Ascending aorta (tissue), 2 donors: ENCODE data around the gene DOCK9. TPM values are rescaled to one million over a fixed set of nuclear protein-coding genes. Genes with fewer than 3 reads are reported as not detected.

ENCODE experiments used
- DNase-seq, 2 donors: peaks; one replicate each; pipeline ENCODE4 v3.0.0-alpha.2; 2019; ENCODE audit warnings: low spot score in 2 of 2
- H3K27ac ChIP-seq, 2 donors: fragments of 200-600 bp; sonication (generic); one replicate each; pipeline ENCODE4 v1.5.1; 2016 to 2017; ENCODE audit warnings: mild to moderate bottlenecking in 1 of 2
- H3K27me3 ChIP-seq: fragments of 200-600 bp; sonication (generic); one replicate; pipeline ENCODE4 v1.5.1; 2017
- H3K36me3 ChIP-seq, 2 donors: fragments of 200-600 bp; sonication (generic); one replicate each; pipeline ENCODE4 v1.5.1; 2016
- H3K4me1 ChIP-seq, 2 donors: fragments of 200-600 bp; sonication (generic); one replicate each; pipeline ENCODE4 v1.5.1; 2016 to 2017; ENCODE audit warnings: mild to moderate bottlenecking in 1 of 2
- H3K4me3 ChIP-seq, 2 donors: fragments of 200-600 bp; sonication (generic); one replicate each; pipeline ENCODE4 v1.5.1; 2016 to 2017; ENCODE audit warnings: mild to moderate bottlenecking in 1 of 2
- H3K9me3 ChIP-seq, 2 donors: fragments of 200-600 bp; sonication (generic); one replicate each; pipeline ENCODE4 v1.5.1; 2016
- CTCF ChIP-seq, 3 experiments: fragments of 200-600 bp in 2 of 3; fragments of 450-650 bp in 1 of 3; sonication (generic) in 2 of 3; IDR thresholded peaks; one replicate each; pipeline ENCODE4 v1.5.1; 2016 to 2019; ENCODE audit warnings: antibody characterized with exemption in 3 of 3, mild to moderate bottlenecking in 1 of 3, moderate library complexity in 1 of 3
- intact Hi-C: fragments of 100-400 bp; cut with DNase I; formaldehyde crosslinking; loops from one replicate; pipeline ENCODE4 v1.15.1; 2023
- total RNA-seq: library from RNA; depleted of rRNA; stranded (reverse); fragments of >200 nt; gene quantifications from one replicate; pipeline ENCODE4 v1.1.0, GENCODE V29; 2016

The DOCK9 gene
- total RNA-seq, 1 donor from 2014 or later: 88.2 TPM

DNA sequence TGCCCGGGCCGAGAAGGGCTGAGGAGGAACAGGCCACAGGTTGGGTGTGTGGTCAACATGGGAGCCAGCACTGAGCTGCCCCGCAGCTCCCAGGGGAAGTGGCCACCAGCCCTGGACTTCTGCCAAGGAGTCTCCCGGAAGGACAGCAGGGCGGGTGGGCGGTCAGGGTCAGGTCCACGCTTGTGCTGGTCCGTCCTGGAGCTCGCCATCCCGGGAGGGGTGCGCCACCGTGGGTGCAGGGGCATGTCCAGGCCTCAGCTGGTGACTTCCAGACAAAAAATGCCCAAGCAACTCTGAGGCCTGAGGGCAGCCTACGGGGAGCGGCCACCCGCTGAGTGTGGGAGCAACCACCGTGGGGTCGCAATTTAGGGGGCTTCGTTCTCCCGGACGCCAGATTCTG, 203.9 kb downstream of the DOCK9 start:
- Histone ChIP-seq H3K36me3 (no peaks in the 10 kb centered on the region), H3K27me3 (no peaks in the 10 kb centered on the region), H3K4me3 (no peak overlapping the region), H3K9me3 (no peaks in the 10 kb centered on the region), H3K4me1 (no peaks in the 10 kb centered on the region), H3K27ac (no peak overlapping the region)
- intact Hi-C loops: no loop called here
- no peak for TF ChIP-seq CTCF (IDR thresholded peaks at IDR 0.05)
- no peak for DNase-seq

GRCh38 chr13:98772794-98773452, 204.9 kb downstream of the DOCK9 start:
- DNase-seq: no peak
- H3K4me1 ChIP-seq: no peaks in the 10 kb centered on the region
- no peaks in the 10 kb centered on the region for H3K9me3 ChIP-seq
- no peak overlapping the region for H3K27ac ChIP-seq
- intact Hi-C loops: no loop called here
- no peaks in the 10 kb centered on the region for H3K36me3 ChIP-seq
- no peak overlapping the region for H3K4me3 ChIP-seq
- TF ChIP-seq CTCF (IDR thresholded peaks at IDR 0.05): no peak
- H3K27me3 ChIP-seq: no peaks in the 10 kb centered on the region

DNA sequence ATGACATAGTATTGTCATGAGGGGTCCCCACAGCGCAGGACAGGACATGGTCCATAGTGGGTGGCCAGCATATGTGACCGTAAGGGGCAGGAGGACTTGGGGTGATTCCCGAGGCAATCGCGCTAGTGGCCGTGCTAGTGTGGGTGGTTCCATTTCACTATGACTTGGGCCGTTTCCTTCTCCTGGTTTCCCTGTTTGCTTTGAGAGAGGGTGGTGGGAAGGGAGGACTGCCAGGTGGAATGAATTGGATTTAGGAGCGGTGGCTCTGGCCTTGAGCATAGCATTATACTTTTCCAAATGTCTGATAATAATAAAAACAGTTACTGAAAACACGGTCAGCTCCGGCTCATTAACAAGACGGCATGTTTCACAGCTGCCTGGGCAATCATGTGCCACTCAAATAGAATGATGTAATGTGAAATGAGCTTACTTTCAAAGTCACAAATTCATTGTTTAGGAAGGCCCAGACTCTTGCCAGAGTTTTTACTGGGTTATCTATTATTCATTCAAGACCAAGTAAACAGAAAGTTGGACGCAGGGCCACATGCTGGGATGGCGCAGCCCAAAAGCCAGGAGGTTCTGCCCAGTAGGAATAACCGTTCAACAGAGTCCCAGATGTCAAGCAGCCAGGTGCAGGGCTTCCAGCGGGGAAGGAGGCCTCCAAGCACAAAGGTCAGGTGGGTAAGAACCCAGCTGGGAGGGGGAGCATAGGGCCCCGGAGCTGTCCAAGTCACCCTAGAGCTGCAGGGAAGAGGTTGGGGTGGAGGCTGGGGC, 205.8 kb downstream of the DOCK9 start:
- intact Hi-C loops: no loop called here
- Histone ChIP-seq H3K27me3 (no peaks in the 10 kb centered on the region), H3K27ac (no peak overlapping the region), H3K4me1 (no peaks in the 10 kb centered on the region), H3K36me3 (no peaks in the 10 kb centered on the region), H3K4me3 (no peak overlapping the region), H3K9me3 (no peaks in the 10 kb centered on the region)
- no peak for TF ChIP-seq CTCF (IDR thresholded peaks at IDR 0.05)
- no peak for DNase-seq

DNA sequence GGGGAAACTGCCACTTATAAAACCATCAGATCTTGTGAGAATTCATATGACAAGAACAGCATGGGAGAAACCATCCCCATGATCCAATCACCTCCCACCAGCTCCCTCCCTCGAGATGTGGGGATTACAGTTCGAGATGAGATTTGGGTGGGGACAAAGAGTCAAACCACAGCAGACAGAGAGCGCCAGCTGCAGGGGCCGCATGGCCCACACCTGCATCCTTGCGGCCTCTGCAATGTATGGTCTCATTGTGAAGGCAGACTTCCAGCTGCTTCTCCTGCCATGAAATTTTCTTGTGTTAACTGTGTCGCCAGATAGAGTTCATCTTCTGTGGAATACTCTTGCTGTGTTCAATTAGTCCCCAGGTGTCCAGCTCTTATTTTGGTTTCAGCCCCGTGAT, 208.1 kb downstream of the DOCK9 start:
- no peak for TF ChIP-seq CTCF (IDR thresholded peaks at IDR 0.05)
- H3K4me1 ChIP-seq: no peaks in the 10 kb centered on the region
- intact Hi-C loops: no loop called here

GRCh38 chr13:98768522-98768921, 209.3 kb downstream of the DOCK9 start:
- intact Hi-C loops: no loop called here
- Histone ChIP-seq H3K27ac (no peak overlapping the region), H3K9me3 (no peaks in the 10 kb centered on the region), H3K4me3 (no peak overlapping the region), H3K4me1 (no peaks in the 10 kb centered on the region), H3K27me3 (no peaks in the 10 kb centered on the region), H3K36me3 (no peaks in the 10 kb centered on the region)
- TF ChIP-seq CTCF (IDR thresholded peaks at IDR 0.05): no peak
- no peak for DNase-seq

More for the DNA sequence above, 208.1 kb downstream of the DOCK9 start:
- H3K36me3 ChIP-seq: no peaks in the 10 kb centered on the region
- no peak for DNase-seq
- no peaks in the 10 kb centered on the region for H3K27me3 ChIP-seq
- no peak overlapping the region for H3K27ac ChIP-seq
- no peaks in the 10 kb centered on the region for H3K9me3 ChIP-seq
- H3K4me3 ChIP-seq: no peak overlapping the region
